Measurements from ENCODE around the gene FOXO3B.
"Not testable (repeated sequence)": the region's sequence is repeated elsewhere in the genome, so short reads cannot be mapped to it uniquely, and the experiment has no call there.

DNA sequence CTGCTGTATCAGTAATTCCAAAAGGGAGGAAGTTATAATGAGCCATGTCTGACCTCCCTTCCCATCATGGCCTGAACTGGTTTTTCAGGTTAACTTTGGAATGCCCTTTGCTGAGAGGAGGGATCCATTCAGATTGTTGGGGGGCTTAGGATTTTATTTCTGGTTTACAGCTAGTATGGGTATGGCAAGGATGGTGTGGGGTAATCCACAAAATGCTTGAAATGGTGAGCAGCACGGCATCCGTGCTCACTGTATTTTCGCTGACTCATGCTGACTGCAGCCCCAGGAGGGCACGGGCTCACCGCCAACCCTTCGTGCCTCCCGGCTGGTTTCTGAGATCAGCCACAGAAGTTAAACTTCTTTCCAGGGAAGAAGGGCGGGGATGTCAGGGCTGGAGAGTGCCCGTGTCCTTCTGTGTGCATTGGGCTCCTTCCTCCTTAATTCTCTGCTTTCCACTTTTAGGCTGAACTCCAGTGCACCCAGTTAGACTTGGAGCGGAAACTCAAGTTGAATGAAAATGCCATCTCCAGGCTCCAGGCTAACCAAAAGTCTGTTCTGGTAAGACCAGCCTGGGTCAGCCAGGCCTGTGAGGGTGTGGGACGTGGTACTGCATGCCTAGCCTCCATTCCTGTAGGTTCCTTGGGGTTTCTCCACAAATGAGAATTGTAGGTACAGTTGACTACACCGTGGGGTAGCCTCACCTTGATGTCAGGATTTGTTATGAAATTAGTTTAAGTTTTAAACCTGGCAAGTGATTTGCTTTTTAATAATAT, 39.8 kb upstream of the FOXO3B start:
- not testable (repeated sequence) for TF ChIP-seq EZH2 (IDR thresholded peaks at IDR 0.05; ENCODE audit: insufficient read depth, poor library complexity, severe bottlenecking); EZH2phosphoT487 (IDR thresholded peaks at IDR 0.05; ENCODE audit: insufficient read depth, low read depth)

All from GM23248 (cell line).